WTC11 (cell line): ENCODE data around the gene UBE2M. TPM values are rescaled to one million over a fixed set of nuclear protein-coding genes. Genes with fewer than 3 reads are reported as not detected.

Experiments
- CREM ChIP-seq: sonication (generic); formaldehyde crosslinking; IDR thresholded peaks from 2 replicates; pipeline ENCODE4 v1.8.1; 2022; ENCODE audit warnings: mild to moderate bottlenecking, missing genetic modification reagents, moderate library complexity
- FOXP1 ChIP-seq: sonication (generic); formaldehyde crosslinking; IDR thresholded peaks from 2 replicates; pipeline ENCODE4 v1.8.0; 2022; ENCODE audit warnings: missing genetic modification reagents, mild to moderate bottlenecking, moderate library complexity, borderline replicate concordance
- GABPB1 ChIP-seq: sonication (generic); formaldehyde crosslinking; IDR thresholded peaks from 2 replicates; pipeline ENCODE4 v1.8.1; 2023; ENCODE audit warnings: mild to moderate bottlenecking, missing genetic modification reagents
- IRF2 ChIP-seq: sonication (generic); formaldehyde crosslinking; IDR thresholded peaks from 2 replicates; pipeline ENCODE4 v1.8.0; 2022; ENCODE audit warnings: low read depth, missing genetic modification reagents, borderline replicate concordance
- NFATC4 ChIP-seq: fragments of 250-450 bp; sonication (Bioruptor Pico); IDR thresholded peaks from 2 replicates; pipeline ENCODE4 v1.9.0; 2021; ENCODE audit warnings: mild to moderate bottlenecking
- NR1H2 ChIP-seq: sonication (generic); formaldehyde crosslinking; IDR thresholded peaks from 2 replicates; pipeline ENCODE4 v1.9.0; 2021; ENCODE audit warnings: mild to moderate bottlenecking, moderate library complexity, missing genetic modification reagents
- OVOL2 ChIP-seq: fragments of 250-450 bp; sonication (Bioruptor Pico); IDR thresholded peaks from 2 replicates; pipeline ENCODE4 v1.9.0; 2021; ENCODE audit warnings: mild to moderate bottlenecking, borderline replicate concordance
- PRRX2 ChIP-seq: fragments of 250-450 bp; sonication (Bioruptor Pico); IDR thresholded peaks from 2 replicates; pipeline ENCODE4 v1.8.0; 2021; ENCODE audit warnings: mild to moderate bottlenecking
- RORB ChIP-seq: fragments of 250-450 bp; sonication (Bioruptor Pico); IDR thresholded peaks from 2 replicates; pipeline ENCODE4 v1.9.0; 2021; ENCODE audit warnings: mild to moderate bottlenecking
- SMAD3 ChIP-seq: sonication (generic); formaldehyde crosslinking; IDR thresholded peaks from 2 replicates; pipeline ENCODE4 v1.8.0; 2022; ENCODE audit warnings: missing genetic modification reagents, mild to moderate bottlenecking, borderline replicate concordance
- SMAD4 ChIP-seq: sonication (generic); formaldehyde crosslinking; IDR thresholded peaks from 2 replicates; pipeline ENCODE4 v1.8.0; 2022; ENCODE audit warnings: mild to moderate bottlenecking, missing genetic modification reagents
- TCF7 ChIP-seq: sonication (generic); formaldehyde crosslinking; IDR thresholded peaks from 2 replicates; pipeline ENCODE4 v1.8.0; 2022; ENCODE audit warnings: mild to moderate bottlenecking, low read depth, missing genetic modification reagents, moderate library complexity
- TEAD4 ChIP-seq: sonication (generic); formaldehyde crosslinking; IDR thresholded peaks from 2 replicates; pipeline ENCODE4 v1.8.0; 2022; ENCODE audit warnings: mild to moderate bottlenecking, missing genetic modification reagents
- TP53 ChIP-seq: sonication (generic); formaldehyde crosslinking; IDR thresholded peaks from 2 replicates; pipeline ENCODE4 v1.8.1; 2023; ENCODE audit warnings: mild to moderate bottlenecking, missing genetic modification reagents
- ZBTB21 ChIP-seq: sonication (generic); formaldehyde crosslinking; IDR thresholded peaks from 2 replicates; pipeline ENCODE4 v1.8.1; 2023; ENCODE audit warnings: mild to moderate bottlenecking, missing genetic modification reagents, borderline replicate concordance
- ZNF396 ChIP-seq: fragments of 250-450 bp; sonication (Bioruptor Pico); IDR thresholded peaks from 2 replicates; pipeline ENCODE4 v1.8.0; 2021; ENCODE audit warnings: mild to moderate bottlenecking, moderate library complexity, borderline replicate concordance
- ZNF416 ChIP-seq: fragments of 250-450 bp; sonication (Bioruptor Pico); IDR thresholded peaks from 2 replicates; pipeline ENCODE4 v1.9.0; 2021; ENCODE audit warnings: mild to moderate bottlenecking, inconsistent platforms
- ZNF423 ChIP-seq: fragments of 250-450 bp; sonication (Bioruptor Pico); IDR thresholded peaks from 2 replicates; pipeline ENCODE4 v2.1.2; 2022; ENCODE audit warnings: mild to moderate bottlenecking, moderate library complexity
- total RNA-seq: library from RNA; stranded (reverse); gene quantifications from 3 replicates; pipeline ENCODE4 v1.2.3, GENCODE V29; 2021
- TF ChIP-seq, protein P1 (sequence below): sonication (generic); formaldehyde crosslinking; IDR thresholded peaks from 2 replicates; pipeline ENCODE4 v1.8.1; 2022; ENCODE audit warnings: missing genetic modification reagents, borderline replicate concordance
- TF ChIP-seq, protein P2 (sequence below): fragments of 250-450 bp; sonication (Bioruptor Pico); IDR thresholded peaks from 2 replicates; pipeline ENCODE4 v1.9.0; 2021; ENCODE audit warnings: moderate library complexity, mild to moderate bottlenecking, inconsistent platforms, borderline replicate concordance
- TF ChIP-seq, protein P3 (sequence below): sonication (generic); formaldehyde crosslinking; IDR thresholded peaks from 2 replicates; pipeline ENCODE4 v1.8.1; 2023; ENCODE audit warnings: mild to moderate bottlenecking, missing genetic modification reagents, borderline replicate concordance
- TF ChIP-seq, protein P4 (sequence below): fragments of 200-600 bp; IDR thresholded peaks from 2 replicates; pipeline ENCODE4 v1.8.0; 2022; ENCODE audit warnings: antibody characterized with exemption
- TF ChIP-seq, protein P5 (sequence below): fragments of 250-450 bp; sonication (Bioruptor Pico); IDR thresholded peaks from 2 replicates; pipeline ENCODE4 v1.9.0; 2021; ENCODE audit warnings: mild to moderate bottlenecking, borderline replicate concordance
- TF ChIP-seq, protein P6 (sequence below): sonication (generic); formaldehyde crosslinking; IDR thresholded peaks from 2 replicates; pipeline ENCODE4 v1.8.1; 2022; ENCODE audit warnings: low read depth, missing genetic modification reagents, borderline replicate concordance

UBE2M gene
- total RNA-seq, 1 experiment from 2014 or later, result 105 TPM

DNA sequence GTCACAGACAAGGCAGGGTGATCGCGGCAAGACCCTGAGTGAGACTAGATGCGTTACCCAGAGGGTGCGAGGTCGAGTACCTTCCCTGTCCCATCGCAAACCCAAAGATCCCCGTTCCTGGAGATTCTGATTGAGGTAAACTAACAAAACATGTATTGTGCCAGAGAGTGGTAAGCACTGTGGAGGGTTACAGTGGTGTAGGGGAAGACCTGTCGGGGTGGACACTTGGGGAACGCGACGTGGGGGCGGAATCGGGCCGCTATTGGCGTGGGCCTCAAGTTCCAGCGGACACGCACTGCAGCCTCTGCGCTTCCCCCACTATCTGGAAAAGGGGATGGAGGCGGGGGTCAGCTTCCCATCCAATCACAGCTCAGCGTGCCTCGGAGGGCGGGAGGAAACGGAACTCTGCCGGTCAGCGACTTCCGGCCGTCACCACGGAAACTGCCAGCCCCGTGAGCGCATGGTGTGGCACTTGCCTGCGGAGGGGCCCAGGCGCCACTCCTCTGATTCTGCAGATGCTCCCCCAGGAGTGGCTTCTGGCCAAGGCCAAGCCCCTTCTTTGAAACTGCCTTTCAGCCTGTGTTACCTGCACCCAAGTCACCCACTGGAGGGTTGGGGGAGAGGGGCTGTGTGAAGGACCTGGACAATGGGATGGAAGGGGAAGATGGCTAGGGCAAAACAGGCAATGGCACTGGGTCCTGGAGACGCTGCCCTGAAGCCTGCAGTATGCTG lies 1.0 kb upstream of the UBE2M start (continued):
- TF ChIP-seq, protein P1, sequence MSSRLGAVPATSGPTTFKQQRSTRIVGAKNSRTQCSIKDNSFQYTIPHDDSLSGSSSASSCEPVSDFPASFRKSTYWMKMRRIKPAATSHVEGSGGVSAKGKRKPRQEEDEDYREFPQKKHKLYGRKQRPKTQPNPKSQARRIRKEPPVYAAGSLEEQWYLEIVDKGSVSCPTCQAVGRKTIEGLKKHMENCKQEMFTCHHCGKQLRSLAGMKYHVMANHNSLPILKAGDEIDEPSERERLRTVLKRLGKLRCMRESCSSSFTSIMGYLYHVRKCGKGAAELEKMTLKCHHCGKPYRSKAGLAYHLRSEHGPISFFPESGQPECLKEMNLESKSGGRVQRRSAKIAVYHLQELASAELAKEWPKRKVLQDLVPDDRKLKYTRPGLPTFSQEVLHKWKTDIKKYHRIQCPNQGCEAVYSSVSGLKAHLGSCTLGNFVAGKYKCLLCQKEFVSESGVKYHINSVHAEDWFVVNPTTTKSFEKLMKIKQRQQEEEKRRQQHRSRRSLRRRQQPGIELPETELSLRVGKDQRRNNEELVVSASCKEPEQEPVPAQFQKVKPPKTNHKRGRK, result no peak
- TF ChIP-seq ZBTB21 (CRISPR knock-in tag) (peak; percentile 70; the same call in 1 of the 2 replicates), ZNF423 (CRISPR knock-in tag) (no peak), IRF2 (no peak), RORB (CRISPR knock-in tag) (no peak), SMAD3 (CRISPR knock-in tag) (no peak; the same call in 1 of the 2 replicates), PRRX2 (CRISPR knock-in tag) (no peak; the same call in 1 of the 2 replicates), GABPB1 (CRISPR knock-in tag) (peak; percentile 38), NFATC4 (CRISPR knock-in tag) (no peak), TP53 (CRISPR knock-in tag) (0 out of 2 replicates have a peak, but pooled peaks have one; percentile 50), NR1H2 (CRISPR knock-in tag) (no peak), CREM (CRISPR knock-in tag) (no peak; the same call in 1 of the 2 replicates), FOXP1 (peak; percentile 37; the same call in 1 of the 2 replicates), TCF7 (no peak), TEAD4 (CRISPR knock-in tag) (0 out of 2 replicates have a peak, but pooled peaks have one; percentile 17), ZNF416 (CRISPR knock-in tag) (no peak), OVOL2 (CRISPR knock-in tag) (no peak), SMAD4 (CRISPR knock-in tag) (no peak), ZNF396 (CRISPR knock-in tag) (no peak)
- TF ChIP-seq, protein P2, sequence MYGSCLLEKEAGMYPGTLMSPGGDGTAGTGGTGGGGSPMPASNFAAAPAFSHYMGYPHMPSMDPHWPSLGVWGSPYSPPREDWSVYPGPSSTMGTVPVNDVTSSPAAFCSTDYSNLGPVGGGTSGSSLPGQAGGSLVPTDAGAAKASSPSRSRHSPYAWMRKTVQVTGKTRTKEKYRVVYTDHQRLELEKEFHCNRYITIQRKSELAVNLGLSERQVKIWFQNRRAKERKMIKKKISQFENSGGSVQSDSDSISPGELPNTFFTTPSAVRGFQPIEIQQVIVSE (CRISPR knock-in tag), result no peak
- TF ChIP-seq, protein P3, sequence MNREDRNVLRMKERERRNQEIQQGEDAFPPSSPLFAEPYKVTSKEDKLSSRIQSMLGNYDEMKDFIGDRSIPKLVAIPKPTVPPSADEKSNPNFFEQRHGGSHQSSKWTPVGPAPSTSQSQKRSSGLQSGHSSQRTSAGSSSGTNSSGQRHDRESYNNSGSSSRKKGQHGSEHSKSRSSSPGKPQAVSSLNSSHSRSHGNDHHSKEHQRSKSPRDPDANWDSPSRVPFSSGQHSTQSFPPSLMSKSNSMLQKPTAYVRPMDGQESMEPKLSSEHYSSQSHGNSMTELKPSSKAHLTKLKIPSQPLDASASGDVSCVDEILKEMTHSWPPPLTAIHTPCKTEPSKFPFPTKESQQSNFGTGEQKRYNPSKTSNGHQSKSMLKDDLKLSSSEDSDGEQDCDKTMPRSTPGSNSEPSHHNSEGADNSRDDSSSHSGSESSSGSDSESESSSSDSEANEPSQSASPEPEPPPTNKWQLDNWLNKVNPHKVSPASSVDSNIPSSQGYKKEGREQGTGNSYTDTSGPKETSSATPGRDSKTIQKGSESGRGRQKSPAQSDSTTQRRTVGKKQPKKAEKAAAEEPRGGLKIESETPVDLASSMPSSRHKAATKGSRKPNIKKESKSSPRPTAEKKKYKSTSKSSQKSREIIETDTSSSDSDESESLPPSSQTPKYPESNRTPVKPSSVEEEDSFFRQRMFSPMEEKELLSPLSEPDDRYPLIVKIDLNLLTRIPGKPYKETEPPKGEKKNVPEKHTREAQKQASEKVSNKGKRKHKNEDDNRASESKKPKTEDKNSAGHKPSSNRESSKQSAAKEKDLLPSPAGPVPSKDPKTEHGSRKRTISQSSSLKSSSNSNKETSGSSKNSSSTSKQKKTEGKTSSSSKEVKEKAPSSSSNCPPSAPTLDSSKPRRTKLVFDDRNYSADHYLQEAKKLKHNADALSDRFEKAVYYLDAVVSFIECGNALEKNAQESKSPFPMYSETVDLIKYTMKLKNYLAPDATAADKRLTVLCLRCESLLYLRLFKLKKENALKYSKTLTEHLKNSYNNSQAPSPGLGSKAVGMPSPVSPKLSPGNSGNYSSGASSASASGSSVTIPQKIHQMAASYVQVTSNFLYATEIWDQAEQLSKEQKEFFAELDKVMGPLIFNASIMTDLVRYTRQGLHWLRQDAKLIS, result no peak
- TF ChIP-seq, protein P4, sequence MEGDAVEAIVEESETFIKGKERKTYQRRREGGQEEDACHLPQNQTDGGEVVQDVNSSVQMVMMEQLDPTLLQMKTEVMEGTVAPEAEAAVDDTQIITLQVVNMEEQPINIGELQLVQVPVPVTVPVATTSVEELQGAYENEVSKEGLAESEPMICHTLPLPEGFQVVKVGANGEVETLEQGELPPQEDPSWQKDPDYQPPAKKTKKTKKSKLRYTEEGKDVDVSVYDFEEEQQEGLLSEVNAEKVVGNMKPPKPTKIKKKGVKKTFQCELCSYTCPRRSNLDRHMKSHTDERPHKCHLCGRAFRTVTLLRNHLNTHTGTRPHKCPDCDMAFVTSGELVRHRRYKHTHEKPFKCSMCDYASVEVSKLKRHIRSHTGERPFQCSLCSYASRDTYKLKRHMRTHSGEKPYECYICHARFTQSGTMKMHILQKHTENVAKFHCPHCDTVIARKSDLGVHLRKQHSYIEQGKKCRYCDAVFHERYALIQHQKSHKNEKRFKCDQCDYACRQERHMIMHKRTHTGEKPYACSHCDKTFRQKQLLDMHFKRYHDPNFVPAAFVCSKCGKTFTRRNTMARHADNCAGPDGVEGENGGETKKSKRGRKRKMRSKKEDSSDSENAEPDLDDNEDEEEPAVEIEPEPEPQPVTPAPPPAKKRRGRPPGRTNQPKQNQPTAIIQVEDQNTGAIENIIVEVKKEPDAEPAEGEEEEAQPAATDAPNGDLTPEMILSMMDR, result no peak
- TF ChIP-seq, protein P5, sequence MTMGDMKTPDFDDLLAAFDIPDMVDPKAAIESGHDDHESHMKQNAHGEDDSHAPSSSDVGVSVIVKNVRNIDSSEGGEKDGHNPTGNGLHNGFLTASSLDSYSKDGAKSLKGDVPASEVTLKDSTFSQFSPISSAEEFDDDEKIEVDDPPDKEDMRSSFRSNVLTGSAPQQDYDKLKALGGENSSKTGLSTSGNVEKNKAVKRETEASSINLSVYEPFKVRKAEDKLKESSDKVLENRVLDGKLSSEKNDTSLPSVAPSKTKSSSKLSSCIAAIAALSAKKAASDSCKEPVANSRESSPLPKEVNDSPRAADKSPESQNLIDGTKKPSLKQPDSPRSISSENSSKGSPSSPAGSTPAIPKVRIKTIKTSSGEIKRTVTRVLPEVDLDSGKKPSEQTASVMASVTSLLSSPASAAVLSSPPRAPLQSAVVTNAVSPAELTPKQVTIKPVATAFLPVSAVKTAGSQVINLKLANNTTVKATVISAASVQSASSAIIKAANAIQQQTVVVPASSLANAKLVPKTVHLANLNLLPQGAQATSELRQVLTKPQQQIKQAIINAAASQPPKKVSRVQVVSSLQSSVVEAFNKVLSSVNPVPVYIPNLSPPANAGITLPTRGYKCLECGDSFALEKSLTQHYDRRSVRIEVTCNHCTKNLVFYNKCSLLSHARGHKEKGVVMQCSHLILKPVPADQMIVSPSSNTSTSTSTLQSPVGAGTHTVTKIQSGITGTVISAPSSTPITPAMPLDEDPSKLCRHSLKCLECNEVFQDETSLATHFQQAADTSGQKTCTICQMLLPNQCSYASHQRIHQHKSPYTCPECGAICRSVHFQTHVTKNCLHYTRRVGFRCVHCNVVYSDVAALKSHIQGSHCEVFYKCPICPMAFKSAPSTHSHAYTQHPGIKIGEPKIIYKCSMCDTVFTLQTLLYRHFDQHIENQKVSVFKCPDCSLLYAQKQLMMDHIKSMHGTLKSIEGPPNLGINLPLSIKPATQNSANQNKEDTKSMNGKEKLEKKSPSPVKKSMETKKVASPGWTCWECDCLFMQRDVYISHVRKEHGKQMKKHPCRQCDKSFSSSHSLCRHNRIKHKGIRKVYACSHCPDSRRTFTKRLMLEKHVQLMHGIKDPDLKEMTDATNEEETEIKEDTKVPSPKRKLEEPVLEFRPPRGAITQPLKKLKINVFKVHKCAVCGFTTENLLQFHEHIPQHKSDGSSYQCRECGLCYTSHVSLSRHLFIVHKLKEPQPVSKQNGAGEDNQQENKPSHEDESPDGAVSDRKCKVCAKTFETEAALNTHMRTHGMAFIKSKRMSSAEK (CRISPR knock-in tag), result no peak
- TF ChIP-seq, protein P6, sequence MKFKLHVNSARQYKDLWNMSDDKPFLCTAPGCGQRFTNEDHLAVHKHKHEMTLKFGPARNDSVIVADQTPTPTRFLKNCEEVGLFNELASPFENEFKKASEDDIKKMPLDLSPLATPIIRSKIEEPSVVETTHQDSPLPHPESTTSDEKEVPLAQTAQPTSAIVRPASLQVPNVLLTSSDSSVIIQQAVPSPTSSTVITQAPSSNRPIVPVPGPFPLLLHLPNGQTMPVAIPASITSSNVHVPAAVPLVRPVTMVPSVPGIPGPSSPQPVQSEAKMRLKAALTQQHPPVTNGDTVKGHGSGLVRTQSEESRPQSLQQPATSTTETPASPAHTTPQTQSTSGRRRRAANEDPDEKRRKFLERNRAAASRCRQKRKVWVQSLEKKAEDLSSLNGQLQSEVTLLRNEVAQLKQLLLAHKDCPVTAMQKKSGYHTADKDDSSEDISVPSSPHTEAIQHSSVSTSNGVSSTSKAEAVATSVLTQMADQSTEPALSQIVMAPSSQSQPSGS (CRISPR knock-in tag), result no peak
